K562 (cell line): ENCODE results near the gene CAPZB. TPM values are rescaled to one million over a fixed set of nuclear protein-coding genes. Genes with fewer than 3 reads are reported as not detected.

ENCODE experiments used
- ATAC-seq: fragments of 200-7000 bp; cut with Tn5 transposase; 3 replicates; pipeline ENCODE4 v1.9.1; 2020; ENCODE audit warnings: moderate library complexity
- BruUV-seq: library from RNA; stranded (reverse); fragments of 400-500 nt; replicated peaks from 2 replicates; lab custom pipeline; 2021; lab: Mats Ljungman, UMichigan
- CTCF ChIA-PET: fragments of 300-600 bp; formaldehyde crosslinking; extraction: SDS; loops from one replicate; lab custom pipeline; 2021; ENCODE audit warnings: low intra/inter-chr PET ratio; lab: Yijun Ruan, JAX
- POLR2A ChIA-PET: fragments of 300-600, 350-650 bp; sonication (Branson Sonifier 250); formaldehyde crosslinking; extraction: SDS; loops from one replicate; lab custom pipeline; 2021; ENCODE audit warnings: antibody characterized with exemption, inconsistent platforms; lab: Yijun Ruan, JAX
- DNase-seq, 4 experiments: peaks; one replicate each; pipeline versions ENCODE4 v3.0.0 to v3.0.0-alpha.2; 2011 to 2018; ENCODE audit warnings: low spot score in 3 of 4, mixed read lengths in 3 of 4; ENCODE audit errors: extremely low read depth in 1 of 4
- FAIRE-seq: peaks from 2 replicates; lab custom pipeline; 2011; peaks lifted over from hg19 to GRCh38; lab: Jason Lieb, UNC
- H2AFZ ChIP-seq: 2 replicates; pipeline ENCODE4 v1.6.0; 2011; ENCODE audit warnings: low read depth, low read length, control low read depth, inconsistent platforms
- H3K27ac ChIP-seq: fragments of 200-600 bp; 3 replicates; pipeline ENCODE4 v1.8.0; 2011; ENCODE audit warnings: low read depth, mild to moderate bottlenecking, control low read depth, inconsistent platforms, low read length, moderate library complexity, mixed read lengths; ENCODE audit errors: extremely low read depth
- H3K27me3 ChIP-seq, 2 experiments: fragments of 300-600 bp in 1 of 2; 2 replicates in 1 of 2; 3 replicates in 1 of 2; pipeline versions ENCODE4 v1.6.0 to v1.8.0; 2011; ENCODE audit warnings: inconsistent platforms in 2 of 2, low read length in 2 of 2, mild to moderate bottlenecking in 1 of 2, mixed read lengths in 1 of 2, moderate library complexity in 1 of 2; ENCODE audit not compliant: control insufficient read depth in 2 of 2, insufficient read depth in 2 of 2
- H3K36me3 ChIP-seq: fragments of 300-600 bp; 3 replicates; pipeline ENCODE4 v1.8.0; 2011; ENCODE audit warnings: mild to moderate bottlenecking, low read length, inconsistent platforms; ENCODE audit not compliant: control insufficient read depth, insufficient read depth
- H3K4me1 ChIP-seq, 2 experiments: fragments of 200-600 bp in 1 of 2; replicated peaks in 1 of 2; 2 replicates in 1 of 2; 3 replicates in 1 of 2; pipeline versions ENCODE4 v1.5.1 to v1.8.0; 2011; ENCODE audit warnings: inconsistent platforms in 2 of 2, low read length in 2 of 2, mild to moderate bottlenecking in 1 of 2, mixed read lengths in 1 of 2, moderate library complexity in 1 of 2; ENCODE audit not compliant: control insufficient read depth in 2 of 2, insufficient read depth in 2 of 2
- H3K4me2 ChIP-seq: 2 replicates; pipeline ENCODE4 v1.6.1; 2011; ENCODE audit warnings: low read length, control low read depth, inconsistent platforms, mixed read lengths; ENCODE audit not compliant: insufficient read depth
- H3K4me3 ChIP-seq: fragments of 200-600 bp; sonication (generic), shearing (Covaris generic); 2 replicates; pipeline ENCODE4 v1.5.1; 2016; ENCODE audit warnings: control low read depth, inconsistent platforms
- H3K79me2 ChIP-seq: fragments of 200-600 bp; 3 replicates; pipeline ENCODE4 v1.8.0; 2011; ENCODE audit warnings: low read length, inconsistent platforms; ENCODE audit not compliant: control insufficient read depth, insufficient read depth
- H3K9ac ChIP-seq, 2 experiments: 2 replicates each; pipeline versions ENCODE4 v1.6.0 to v1.6.1; 2011; ENCODE audit warnings: low read depth in 2 of 2, low read length in 2 of 2, control low read depth in 1 of 2, inconsistent platforms in 1 of 2, mild to moderate bottlenecking in 1 of 2, mixed read lengths in 1 of 2; ENCODE audit not compliant: insufficient read depth in 1 of 2
- H3K9me1 ChIP-seq: one replicate; pipeline ENCODE4 v1.6.0; 2011; ENCODE audit warnings: inconsistent platforms, mild to moderate bottlenecking, low read length, moderate library complexity; ENCODE audit not compliant: control insufficient read depth, insufficient read depth
- H3K9me3 ChIP-seq: replicated peaks from 2 replicates; pipeline ENCODE4 v1.5.1; 2011; ENCODE audit warnings: low read depth, low read length, inconsistent platforms; ENCODE audit not compliant: control insufficient read depth, insufficient read depth
- H4K20me1 ChIP-seq: replicated peaks from 2 replicates; pipeline ENCODE4 v1.6.1; 2011; ENCODE audit warnings: low read length, inconsistent platforms, mixed read lengths; ENCODE audit not compliant: control insufficient read depth, insufficient read depth
- CREB3 ChIP-seq: fragments of 450-650 bp; conservative IDR thresholded peaks from 2 replicates; pipeline ENCODE4 v1.6.1; 2016; ENCODE audit warnings: missing genetic modification characterization, low read depth, mild to moderate bottlenecking, missing compliant biosample characterization, moderate library complexity
- CSDE1 ChIP-seq, 2 experiments: fragments of 450-650 bp; IDR thresholded peaks; 2 replicates each; pipeline ENCODE4 v1.6.1; 2016; ENCODE audit warnings: mild to moderate bottlenecking in 1 of 2
- E2F6 ChIP-seq, 2 experiments: IDR thresholded peaks; 2 replicates each; pipeline ENCODE4 v1.6.1; 2011; ENCODE audit warnings: borderline replicate concordance in 1 of 2, control low read depth in 1 of 2, low read depth in 1 of 2, low read length in 1 of 2, mild to moderate bottlenecking in 1 of 2, mixed read lengths in 1 of 2, moderate library complexity in 1 of 2; ENCODE audit not compliant: insufficient read depth in 1 of 2, insufficient read length in 1 of 2, poor library complexity in 1 of 2, severe bottlenecking in 1 of 2; ENCODE audit errors: extremely low read depth in 1 of 2
- FOS ChIP-seq: IDR thresholded peaks from 3 replicates; pipeline ENCODE4 v1.6.1; 2011; ENCODE audit not compliant: insufficient read length; ENCODE audit errors: extremely low read depth
- FOSL1 ChIP-seq: fragments of 200-800 bp; sonication (Bioruptor generic); conservative IDR thresholded peaks from 2 replicates; pipeline ENCODE4 v1.6.1; 2016; ENCODE audit warnings: missing genetic modification characterization, missing compliant biosample characterization
- HINFP ChIP-seq: fragments of 450-650 bp; conservative IDR thresholded peaks from 2 replicates; pipeline ENCODE4 v1.6.1; 2016; ENCODE audit warnings: missing genetic modification characterization, low read depth, mild to moderate bottlenecking, control low read depth, missing compliant biosample characterization
- HMGN3 ChIP-seq: IDR thresholded peaks from 2 replicates; pipeline ENCODE4 v1.6.1; 2011; ENCODE audit warnings: borderline replicate concordance, low read depth, mild to moderate bottlenecking, mixed read lengths, low read length; ENCODE audit not compliant: insufficient read length; ENCODE audit errors: extremely low read depth
- MXD1 ChIP-seq: fragments of 250-450 bp; sonication (Bioruptor Pico); IDR thresholded peaks from 2 replicates; pipeline ENCODE4 v1.8.0; 2021; ENCODE audit warnings: borderline replicate concordance, mild to moderate bottlenecking, moderate library complexity; ENCODE audit not compliant: poor library complexity, severe bottlenecking
- SIN3A ChIP-seq, 2 experiments: fragments of 150-350 bp in 1 of 2; IDR thresholded peaks; 2 replicates each; pipeline ENCODE4 v1.6.1; 2011 to 2016; ENCODE audit warnings: borderline replicate concordance in 2 of 2, low read depth in 2 of 2, low read length in 2 of 2, mild to moderate bottlenecking in 2 of 2, moderate library complexity in 2 of 2; ENCODE audit not compliant: control insufficient read depth in 1 of 2
- TAF9B ChIP-seq: fragments of 450-650 bp; IDR thresholded peaks from 2 replicates; pipeline ENCODE4 v1.6.1; 2018; ENCODE audit warnings: mild to moderate bottlenecking; ENCODE audit not compliant: partially characterized antibody
- ZNF280B ChIP-seq: fragments of 250-450 bp; sonication (Bioruptor Pico); IDR thresholded peaks from 2 replicates; pipeline ENCODE4 v1.5.1; 2021; ENCODE audit warnings: mild to moderate bottlenecking
- ZNF311 ChIP-seq: fragments of 250-450 bp; sonication (Bioruptor Pico); IDR thresholded peaks from 2 replicates; pipeline ENCODE4 v1.4.0; 2020; ENCODE audit warnings: mild to moderate bottlenecking, moderate library complexity
- ZNF707 ChIP-seq: fragments of 250-450 bp; sonication (Bioruptor Pico); conservative IDR thresholded peaks from 2 replicates; pipeline ENCODE4 v1.8.0; 2022; ENCODE audit warnings: inconsistent platforms, mild to moderate bottlenecking, moderate library complexity
- WGBS: fragments of 100-300 bp; shearing (Covaris generic); methylation state at CpG from one replicate; pipeline ENCODE4 v1.1.6; 2016; ENCODE audit warnings: low coverage, mixed read lengths; ENCODE audit not compliant: insufficient coverage; ENCODE audit errors: missing lambda C conversion rate; 5-methylcytosine and 5-hydroxymethylcytosine counted together
- in situ Hi-C: fragments of 300-500 bp; cut with MboI; formaldehyde crosslinking; loops from 4 replicates; pipeline ENCODE4 v1.15.0; 2018; ENCODE audit warnings: inconsistent platforms, mixed read lengths
- intact Hi-C: fragments of 100-400 bp; cut with micrococcal nuclease; formaldehyde crosslinking; loops from 2 replicates; pipeline ENCODE4 v1.14.2; 2022
- polyA plus RNA-seq, 8 experiments: library from polyadenylated mRNA; depleted of rRNA in 4 of 8; stranded (reverse) in 5 of 8; unstranded in 3 of 8; fragments of >200 nt; fragmentation: Nextera tagmentation in 2 of 8; fragmentation: Illumina TruSeq in 1 of 8; extraction: Ambion mirVana in 2 of 8; extraction: Trizol in 1 of 8; gene quantifications; 2 replicates each; pipeline versions ENCODE4 v1.2.1 to v1.2.3, GENCODE V29; 2011 to 2014; ENCODE audit warnings: inconsistent platforms in 1 of 8, missing spikeins in 1 of 8
- total RNA-seq, 7 experiments: library from RNA; depleted of rRNA in 6 of 7; stranded (reverse); fragments of >200 nt in 6 of 7; fragmentation: Illumina TruSeq in 2 of 7; extraction: Trizol in 2 of 7; gene quantifications; 2 replicates each; pipeline versions ENCODE4 v1.2.1 to v1.2.3, GENCODE V29; 2011 to 2021; ENCODE audit warnings: low replicate concordance in 1 of 7

The CAPZB gene
- total and polyA plus RNA-seq, 9 of the 15 experiments (the other 6 are each of a cell fraction or from before 2014, with no cell fraction given): 57.6 to 297 (median 125) TPM

- DNase-seq (peak in 3 of 4 experiments; percentile 33 to 69 (median 47)), FAIRE-seq (peak; percentile 81), ATAC-seq (peak; percentile 85)
- CTCF ChIA-PET: no interaction called here
- no peaks in the 10 kb centered on the region for H3K79me2 ChIP-seq
- intact Hi-C loops: no loop called here
- peaks cover 0 to 9% of the 10 kb centered on the region in 2 experiments; a peak in 3 of 5 replicates for H3K4me1 ChIP-seq
- no peaks in the 10 kb centered on the region for H3K9me3 ChIP-seq
- H3K4me2 ChIP-seq: no peak overlapping the region; the same call in 1 of the 2 replicates
- peak overlapping the region in 1 of 2 experiments; percentile 56; a peak in 1 of 4 replicates for H3K9ac ChIP-seq
- no peak overlapping the region for H3K4me3 ChIP-seq
- no TSS peak for BruUV-seq
- H4K20me1 ChIP-seq: no peaks in the 10 kb centered on the region
- POLR2A ChIA-PET: interaction anchor here (0.6 to 1.4 kb wide), 3 partner anchors 12 to 61 kb away, joined by 3 to 4 read pairs (median 3); partner anchors contain the start of gene AKR7A3
- no peaks in the 10 kb centered on the region for H3K27me3 ChIP-seq
- peaks cover 29% of the 10 kb centered on the region for H3K36me3 ChIP-seq
- WGBS: 10% methylated on average over 2 of the region's 2 CpGs
- in situ Hi-C loops: no loop called here
- no peak overlapping the region for H3K27ac ChIP-seq
- peak overlapping the region; percentile 47; the same call in 1 of the 2 replicates for H2AFZ ChIP-seq
- no peaks in the 10 kb centered on the region for H3K9me1 ChIP-seq
- TF ChIP-seq CREB3 (tag) (0 out of 2 replicates have a peak, but pooled peaks have one; percentile 26), MXD1 (CRISPR knock-in tag) (peak; percentile 11), CSDE1 (IDR thresholded peaks at IDR 0.05) (no peak), HMGN3 (no peak), SIN3A (IDR thresholded peaks at IDR 0.05; ENCODE audit: borderline replicate concordance in 2 of 2, control insufficient read depth in 1 of 2, low read depth in 2 of 2, low read length in 2 of 2) (peak in 1 of 2 experiments; percentile 52; a peak in 1 of 4 replicates), ZNF311 (no peak), FOS (no peak), ZNF280B (CRISPR knock-in tag) (no peak), E2F6 (IDR thresholded peaks at IDR 0.05; ENCODE audit: borderline replicate concordance in 1 of 2, extremely low read depth in 1 of 2, insufficient read depth in 1 of 2, insufficient read length in 1 of 2, low read depth in 1 of 2, low read length in 1 of 2, poor library complexity in 1 of 2, severe bottlenecking in 1 of 2) (peak; percentile 45 to 73), FOSL1 (tag) (0 out of 2 replicates have a peak, but pooled peaks have one; percentile 12), HINFP (tag) (no peak), TAF9B (peak; percentile 88), ZNF707 (CRISPR knock-in tag) (no peak)
Measured at GRCh38 chr1:19300211-19300610, 185.1 kb downstream of the CAPZB start.
